Caco-2 (cell line): ENCODE results near the gene CDK5RAP3. TPM values are rescaled to one million over a fixed set of nuclear protein-coding genes. Genes with fewer than 3 reads are reported as not detected.

Experiments used
- BruUV-seq: library from RNA; stranded (reverse); fragments of 400-500 nt; replicated peaks from 2 replicates; lab custom pipeline; 2021; lab: Mats Ljungman, UMichigan
- CTCF ChIA-PET: fragments of 300-600 bp; sonication (Branson Sonifier 250); formaldehyde crosslinking; loops from one replicate; lab custom pipeline; 2022; ENCODE audit warnings: antibody characterized with exemption; lab: Charles Lee
- POLR2A ChIA-PET: fragments of 300-600 bp; sonication (Branson Sonifier 250); formaldehyde crosslinking; loops from one replicate; lab custom pipeline; 2022; ENCODE audit warnings: antibody characterized with exemption; lab: Charles Lee
- DNase-seq, 2 experiments: peaks; one replicate each; pipeline versions ENCODE4 v3.0.0 to v3.0.0-alpha.2; 2020 to 2022
- H3K27me3 ChIP-seq: replicated peaks from 2 replicates; pipeline ENCODE4 v1.6.0; 2011; ENCODE audit warnings: low read length; ENCODE audit not compliant: control insufficient read depth, insufficient read depth
- H3K36me3 ChIP-seq: 2 replicates; pipeline ENCODE4 v1.5.1; 2011; ENCODE audit warnings: low read length; ENCODE audit not compliant: control insufficient read depth, insufficient read depth
- H3K4me1 ChIP-seq: fragments of 250-450 bp; sonication (Bioruptor Pico); 2 replicates; pipeline ENCODE4 v1.5.1; 2020; ENCODE audit warnings: mild to moderate bottlenecking
- H3K4me3 ChIP-seq: 2 replicates; pipeline ENCODE4 v1.5.1; 2011; ENCODE audit warnings: low read depth, mild to moderate bottlenecking, control low read depth, low read length
- H3K9me3 ChIP-seq: fragments of 250-450 bp; sonication (Bioruptor Pico); 2 replicates; pipeline ENCODE4 v1.5.1; 2020; ENCODE audit warnings: mild to moderate bottlenecking, moderate library complexity
- H3K27ac Mint-ChIP-seq: one replicate; pipeline ENCODE4 v1.8.0; 2022; ENCODE audit warnings: mixed read lengths; ENCODE audit not compliant: unreplicated experiment
- H3K27me3 Mint-ChIP-seq: one replicate; pipeline ENCODE4 v1.8.0; 2022; ENCODE audit warnings: mixed read lengths; ENCODE audit not compliant: insufficient read depth, unreplicated experiment
- H3K36me3 Mint-ChIP-seq: one replicate; pipeline ENCODE4 v1.8.0; 2022; ENCODE audit warnings: mild to moderate bottlenecking, mixed read lengths; ENCODE audit not compliant: insufficient read depth, unreplicated experiment
- H3K4me1 Mint-ChIP-seq: one replicate; pipeline ENCODE4 v1.8.0; 2022; ENCODE audit warnings: low read depth, mixed read lengths; ENCODE audit not compliant: unreplicated experiment
- H3K4me3 Mint-ChIP-seq: one replicate; pipeline ENCODE4 v1.8.0; 2022; ENCODE audit warnings: mild to moderate bottlenecking, moderate library complexity, mixed read lengths; ENCODE audit not compliant: unreplicated experiment
- H3K9me3 Mint-ChIP-seq: one replicate; pipeline ENCODE4 v1.8.0; 2022; ENCODE audit warnings: mixed read lengths; ENCODE audit not compliant: unreplicated experiment
- intact Hi-C: fragments of 100-400 bp; cut with micrococcal nuclease; formaldehyde crosslinking; loops from one replicate; pipeline ENCODE4 v1.10.0; 2022; ENCODE audit not compliant: unreplicated experiment
- total RNA-seq: library from RNA; stranded (reverse); gene quantifications from 2 replicates; pipeline ENCODE4 v1.2.3, GENCODE V29; 2022
- TF ChIP-seq, protein P1 (sequence below), 2 experiments: fragments of 200-600 bp in 1 of 2; IDR thresholded peaks; 1 replicate in 1 of 2; 2 replicates in 1 of 2; pipeline versions ENCODE4 v1.5.1 to v1.8.0; 2011 to 2022; ENCODE audit warnings: antibody characterized with exemption in 1 of 2, control low read depth in 1 of 2, inconsistent platforms in 1 of 2, low read depth in 1 of 2, low read length in 1 of 2, mild to moderate bottlenecking in 1 of 2, moderate library complexity in 1 of 2; ENCODE audit not compliant: insufficient read depth in 1 of 2, severe bottlenecking in 1 of 2, unreplicated experiment in 1 of 2

Gene CDK5RAP3
- total RNA-seq, 1 experiment from 2014 or later = 425 TPM

DNA sequence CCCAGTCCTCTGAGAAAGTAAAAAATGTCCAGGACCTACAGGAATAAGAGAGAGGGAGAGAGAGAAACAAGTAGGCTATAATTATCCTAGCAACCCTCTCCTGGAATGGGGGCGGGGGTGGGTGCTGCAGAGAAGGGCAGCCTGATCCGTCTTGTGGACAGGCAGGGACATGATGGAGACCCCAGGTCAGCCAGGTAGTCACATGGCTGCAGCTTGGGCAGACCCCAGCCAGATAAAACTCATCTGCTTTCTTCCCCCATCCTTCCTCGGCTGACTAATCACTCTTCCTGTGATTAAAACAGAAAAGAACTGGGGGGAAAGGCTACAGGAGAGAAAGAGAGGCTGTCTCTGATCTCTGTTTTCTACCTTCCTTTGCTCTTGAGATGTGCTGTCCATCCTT is 34.1 kb downstream of the CDK5RAP3 start:
- H3K4me3 ChIP-seq = no peak overlapping the region
- POLR2A ChIA-PET = no interaction called here
- CTCF ChIA-PET = interaction anchor here (1.1 kb wide), 1 partner anchor 58 kb away, joined by 9 read pairs; no protein-coding TSS in a partner anchor
- Mint-ChIP-seq H3K36me3 (no peaks in the 10 kb centered on the region), H3K4me1 (peaks cover 16% of the 10 kb centered on the region), H3K4me3 (no peak overlapping the region), H3K9me3 (no peaks in the 10 kb centered on the region), H3K27ac (no peak overlapping the region), H3K27me3 (no peaks in the 10 kb centered on the region)
- no peak for DNase-seq
- BruUV-seq = no TSS peak
- H3K36me3 ChIP-seq = no peaks in the 10 kb centered on the region
- no peaks in the 10 kb centered on the region for H3K9me3 ChIP-seq
- intact Hi-C loops = no loop called here
- TF ChIP-seq, protein P1, sequence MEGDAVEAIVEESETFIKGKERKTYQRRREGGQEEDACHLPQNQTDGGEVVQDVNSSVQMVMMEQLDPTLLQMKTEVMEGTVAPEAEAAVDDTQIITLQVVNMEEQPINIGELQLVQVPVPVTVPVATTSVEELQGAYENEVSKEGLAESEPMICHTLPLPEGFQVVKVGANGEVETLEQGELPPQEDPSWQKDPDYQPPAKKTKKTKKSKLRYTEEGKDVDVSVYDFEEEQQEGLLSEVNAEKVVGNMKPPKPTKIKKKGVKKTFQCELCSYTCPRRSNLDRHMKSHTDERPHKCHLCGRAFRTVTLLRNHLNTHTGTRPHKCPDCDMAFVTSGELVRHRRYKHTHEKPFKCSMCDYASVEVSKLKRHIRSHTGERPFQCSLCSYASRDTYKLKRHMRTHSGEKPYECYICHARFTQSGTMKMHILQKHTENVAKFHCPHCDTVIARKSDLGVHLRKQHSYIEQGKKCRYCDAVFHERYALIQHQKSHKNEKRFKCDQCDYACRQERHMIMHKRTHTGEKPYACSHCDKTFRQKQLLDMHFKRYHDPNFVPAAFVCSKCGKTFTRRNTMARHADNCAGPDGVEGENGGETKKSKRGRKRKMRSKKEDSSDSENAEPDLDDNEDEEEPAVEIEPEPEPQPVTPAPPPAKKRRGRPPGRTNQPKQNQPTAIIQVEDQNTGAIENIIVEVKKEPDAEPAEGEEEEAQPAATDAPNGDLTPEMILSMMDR (IDR thresholded peaks at IDR 0.05; ENCODE audit: insufficient read depth in 1 of 2, low read depth in 1 of 2, low read length in 1 of 2, severe bottlenecking in 1 of 2, unreplicated experiment in 1 of 2) = no peak
- H3K27me3 ChIP-seq = no peaks in the 10 kb centered on the region
- peaks cover 14% of the 10 kb centered on the region for H3K4me1 ChIP-seq

DNA sequence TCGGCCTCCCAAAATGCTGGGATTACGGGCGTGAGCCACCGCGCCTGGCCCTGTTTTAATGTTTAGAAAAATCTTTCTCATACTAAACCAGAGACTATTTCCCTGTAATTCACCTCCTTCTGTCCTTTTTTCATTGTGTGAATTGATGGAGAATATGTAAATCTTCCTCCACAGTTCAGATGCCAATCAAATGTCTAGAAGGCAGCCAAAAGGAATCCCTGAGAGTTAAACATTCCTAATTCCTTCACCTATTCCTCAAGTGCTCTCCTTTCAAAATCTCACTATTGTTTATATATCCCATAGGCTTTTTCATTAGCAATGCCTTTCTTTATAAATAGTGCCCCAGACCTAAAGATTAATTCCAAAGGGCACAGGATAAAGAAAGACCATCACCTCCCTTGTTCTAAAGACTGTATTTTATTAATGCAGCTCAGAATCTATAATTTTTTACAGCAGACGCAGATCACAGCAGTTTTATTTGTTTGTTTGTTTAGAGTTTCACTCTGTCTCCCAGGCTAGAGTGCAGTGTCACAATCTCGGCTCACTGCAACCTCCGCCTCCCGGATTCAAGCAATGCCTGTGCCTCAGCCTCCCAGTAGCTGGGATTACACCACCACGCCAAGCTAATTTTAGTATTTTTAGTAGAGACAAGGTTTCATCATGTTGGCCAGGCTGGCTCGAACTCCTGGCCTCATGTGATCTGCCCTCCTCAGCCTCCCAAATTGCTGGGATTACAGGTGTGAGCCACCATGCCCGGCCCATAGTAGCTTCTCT is 36.2 kb downstream of the CDK5RAP3 start:
- Mint-ChIP-seq H3K9me3 (no peaks in the 10 kb centered on the region), H3K27me3 (no peaks in the 10 kb centered on the region), H3K4me3 (no peak overlapping the region), H3K27ac (no peak overlapping the region), H3K36me3 (no peaks in the 10 kb centered on the region), H3K4me1 (peaks cover 15% of the 10 kb centered on the region)
- TF ChIP-seq, protein P1 (IDR thresholded peaks at IDR 0.05; ENCODE audit: insufficient read depth in 1 of 2, low read depth in 1 of 2, low read length in 1 of 2, severe bottlenecking in 1 of 2, unreplicated experiment in 1 of 2) = no peak
- DNase-seq = no peak
- no TSS peak for BruUV-seq
- intact Hi-C loops = no loop called here
- ChIA-PET POLR2A (no interaction called here), CTCF (interaction anchor here (2.5 kb wide), 1 partner anchor 36 kb away, joined by 12 read pairs; the partner anchor contains the start of gene CDK5RAP3)
- H3K4me3 ChIP-seq = no peak overlapping the region
- H3K4me1 ChIP-seq = peaks cover 13% of the 10 kb centered on the region
- H3K9me3 ChIP-seq = no peaks in the 10 kb centered on the region
- H3K27me3 ChIP-seq = no peaks in the 10 kb centered on the region
- H3K36me3 ChIP-seq = no peaks in the 10 kb centered on the region

DNA sequence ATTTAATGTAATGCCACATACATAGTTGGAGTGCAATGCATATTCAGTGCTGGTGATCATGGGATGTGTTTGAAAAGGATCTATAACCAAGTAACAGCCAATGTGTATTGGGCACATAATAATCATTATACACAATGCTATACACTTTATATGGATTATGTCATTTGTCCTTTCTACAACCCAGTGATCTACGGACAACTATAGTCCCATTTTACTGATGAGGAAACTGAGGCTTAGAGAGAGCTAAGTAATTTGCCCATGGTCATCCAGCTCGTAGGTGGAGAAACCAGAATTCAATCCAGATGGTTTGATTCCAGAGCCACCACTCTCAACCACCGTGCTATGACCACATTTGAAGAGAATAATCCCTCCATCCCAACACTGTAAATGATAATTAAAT is 39.3 kb downstream of the CDK5RAP3 start:
- DNase-seq = no peak
- H3K27ac Mint-ChIP-seq = no peak overlapping the region
- intact Hi-C loops = loop anchor here (2.0 kb wide), 1 partner anchor 13 kb away; no protein-coding TSS in a partner anchor
- Histone ChIP-seq H3K27me3 (no peaks in the 10 kb centered on the region), H3K4me3 (no peak overlapping the region), H3K9me3 (no peaks in the 10 kb centered on the region), H3K4me1 (peaks cover 5% of the 10 kb centered on the region), H3K36me3 (no peaks in the 10 kb centered on the region)
- no peaks in the 10 kb centered on the region for H3K9me3 Mint-ChIP-seq
- BruUV-seq = no TSS peak
- H3K4me3 Mint-ChIP-seq = no peak overlapping the region
- H3K4me1 Mint-ChIP-seq = peaks cover 6% of the 10 kb centered on the region
- ChIA-PET POLR2A (no interaction called here), CTCF (interaction anchor here (0.6 to 2.7 kb wide), 7 partner anchors 8 to 59 kb away, joined by 3 to 18 read pairs (median 6); partner anchors contain the start of gene PRR15L)
- TF ChIP-seq, protein P1 (IDR thresholded peaks at IDR 0.05; ENCODE audit: insufficient read depth in 1 of 2, low read depth in 1 of 2, low read length in 1 of 2, severe bottlenecking in 1 of 2, unreplicated experiment in 1 of 2) = no peak
- no peaks in the 10 kb centered on the region for H3K36me3 Mint-ChIP-seq
- H3K27me3 Mint-ChIP-seq = peaks cover 4% of the 10 kb centered on the region
